ENCODE results near the gene CORO1C.

DNA sequence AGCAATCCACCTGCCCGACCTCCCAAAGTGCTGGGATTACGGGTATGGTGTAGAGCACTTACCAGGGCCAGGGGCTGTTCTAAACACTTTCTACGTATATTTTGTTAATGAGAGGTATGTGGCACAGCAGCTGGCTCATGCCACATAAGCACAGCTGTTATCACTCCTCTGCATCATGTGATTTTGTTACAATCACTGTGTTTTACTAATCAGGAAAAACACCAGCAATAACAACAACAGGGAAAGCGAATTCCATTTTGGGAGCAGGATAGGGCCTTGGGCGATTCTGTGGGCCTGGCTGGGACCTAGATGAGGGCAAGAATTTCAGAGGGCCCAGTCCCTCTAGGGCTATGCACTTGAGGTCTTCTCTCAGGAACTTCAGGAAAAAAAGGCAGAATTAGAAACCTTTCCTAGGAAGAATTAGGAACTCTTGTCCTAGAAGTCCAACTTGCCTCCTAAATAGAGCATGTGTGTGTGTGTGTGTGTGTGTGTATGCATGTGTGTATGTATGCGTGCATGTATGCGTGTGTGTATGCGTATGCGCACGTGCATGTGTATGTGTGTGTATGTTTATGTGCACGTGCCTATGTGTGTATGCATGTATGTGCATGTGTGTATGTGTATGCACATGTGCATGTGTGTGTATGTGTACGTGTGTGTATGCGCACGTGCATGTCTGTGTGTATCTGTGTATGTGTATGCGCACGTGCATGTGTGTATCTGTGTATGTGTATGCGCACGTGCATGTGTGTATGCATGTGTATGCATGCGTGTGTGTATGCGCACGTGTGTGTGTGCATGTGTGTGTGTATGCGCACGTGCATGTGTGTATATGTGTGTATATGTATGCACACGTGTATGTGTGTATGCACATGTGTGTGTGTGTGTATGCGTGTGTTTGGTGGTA lies 41.8 kb upstream of the CORO1C start:
- TF ChIP-seq, protein P1, sequence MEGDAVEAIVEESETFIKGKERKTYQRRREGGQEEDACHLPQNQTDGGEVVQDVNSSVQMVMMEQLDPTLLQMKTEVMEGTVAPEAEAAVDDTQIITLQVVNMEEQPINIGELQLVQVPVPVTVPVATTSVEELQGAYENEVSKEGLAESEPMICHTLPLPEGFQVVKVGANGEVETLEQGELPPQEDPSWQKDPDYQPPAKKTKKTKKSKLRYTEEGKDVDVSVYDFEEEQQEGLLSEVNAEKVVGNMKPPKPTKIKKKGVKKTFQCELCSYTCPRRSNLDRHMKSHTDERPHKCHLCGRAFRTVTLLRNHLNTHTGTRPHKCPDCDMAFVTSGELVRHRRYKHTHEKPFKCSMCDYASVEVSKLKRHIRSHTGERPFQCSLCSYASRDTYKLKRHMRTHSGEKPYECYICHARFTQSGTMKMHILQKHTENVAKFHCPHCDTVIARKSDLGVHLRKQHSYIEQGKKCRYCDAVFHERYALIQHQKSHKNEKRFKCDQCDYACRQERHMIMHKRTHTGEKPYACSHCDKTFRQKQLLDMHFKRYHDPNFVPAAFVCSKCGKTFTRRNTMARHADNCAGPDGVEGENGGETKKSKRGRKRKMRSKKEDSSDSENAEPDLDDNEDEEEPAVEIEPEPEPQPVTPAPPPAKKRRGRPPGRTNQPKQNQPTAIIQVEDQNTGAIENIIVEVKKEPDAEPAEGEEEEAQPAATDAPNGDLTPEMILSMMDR (IDR thresholded peaks at IDR 0.05): no peak
- TF ChIP-seq FOXJ3 (CRISPR knock-in tag; IDR thresholded peaks at IDR 0.05) (no peak), EP300 (IDR thresholded peaks at IDR 0.05; ENCODE audit: borderline replicate concordance in 1 of 2, low read depth in 1 of 2, low read length in 1 of 2) (no peak), EZH2phosphoT487 (IDR thresholded peaks at IDR 0.05; ENCODE audit: borderline replicate concordance, low read depth) (no peak), MEF2A (IDR thresholded peaks at IDR 0.05; ENCODE audit: borderline replicate concordance, low read depth) (no peak), GABPA (IDR thresholded peaks at IDR 0.05; ENCODE audit: low read depth) (no peak)
- TF ChIP-seq, protein P2, sequence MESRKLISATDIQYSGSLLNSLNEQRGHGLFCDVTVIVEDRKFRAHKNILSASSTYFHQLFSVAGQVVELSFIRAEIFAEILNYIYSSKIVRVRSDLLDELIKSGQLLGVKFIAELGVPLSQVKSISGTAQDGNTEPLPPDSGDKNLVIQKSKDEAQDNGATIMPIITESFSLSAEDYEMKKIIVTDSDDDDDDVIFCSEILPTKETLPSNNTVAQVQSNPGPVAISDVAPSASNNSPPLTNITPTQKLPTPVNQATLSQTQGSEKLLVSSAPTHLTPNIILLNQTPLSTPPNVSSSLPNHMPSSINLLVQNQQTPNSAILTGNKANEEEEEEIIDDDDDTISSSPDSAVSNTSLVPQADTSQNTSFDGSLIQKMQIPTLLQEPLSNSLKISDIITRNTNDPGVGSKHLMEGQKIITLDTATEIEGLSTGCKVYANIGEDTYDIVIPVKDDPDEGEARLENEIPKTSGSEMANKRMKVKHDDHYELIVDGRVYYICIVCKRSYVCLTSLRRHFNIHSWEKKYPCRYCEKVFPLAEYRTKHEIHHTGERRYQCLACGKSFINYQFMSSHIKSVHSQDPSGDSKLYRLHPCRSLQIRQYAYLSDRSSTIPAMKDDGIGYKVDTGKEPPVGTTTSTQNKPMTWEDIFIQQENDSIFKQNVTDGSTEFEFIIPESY (IDR thresholded peaks at IDR 0.05; ENCODE audit: borderline replicate concordance, low read depth): no peak
